Measurements from ENCODE around the gene TNFRSF17. TPM values are rescaled to one million over a fixed set of nuclear protein-coding genes. Genes with fewer than 3 reads are reported as not detected.

The TNFRSF17 gene
- polyA plus RNA-seq, 3 donors: 0.26 TPM; not detected in 2

DNA sequence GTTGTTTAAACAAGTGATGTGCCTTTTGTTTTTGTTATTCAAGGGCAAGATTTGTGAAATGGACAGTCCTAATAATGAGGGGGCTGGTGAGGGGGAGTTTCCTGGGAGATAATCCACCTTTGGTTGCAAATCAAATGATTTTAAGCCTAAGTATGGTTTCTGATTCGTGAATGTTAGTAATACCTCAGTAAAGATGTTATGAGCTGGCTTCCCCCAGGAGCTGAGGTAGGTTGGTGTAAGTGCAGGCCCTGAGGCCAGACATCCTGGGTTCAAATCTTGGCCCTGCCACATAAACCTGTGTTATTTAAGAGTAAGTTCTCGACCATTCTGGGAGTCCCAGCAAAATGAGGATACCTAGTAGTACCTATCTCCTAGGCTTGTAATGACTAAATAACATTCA lies 13.1 kb downstream of the TNFRSF17 start:
- H3K9ac ChIP-seq (ENCODE audit: insufficient read depth, low read length, poor library complexity, severe bottlenecking): peak overlapping the region; percentile 91
- peak overlapping the region in 1 of 3 experiments; percentile 92 for H3K4me3 ChIP-seq (replicated peaks in 1 of 3; ENCODE audit: low read depth in 2 of 3, low read length in 3 of 3)
- H3K36me3 Mint-ChIP-seq: peaks cover 10 to 22% of the 10 kb centered on the region in 2 donors
- TF ChIP-seq, protein P1, sequence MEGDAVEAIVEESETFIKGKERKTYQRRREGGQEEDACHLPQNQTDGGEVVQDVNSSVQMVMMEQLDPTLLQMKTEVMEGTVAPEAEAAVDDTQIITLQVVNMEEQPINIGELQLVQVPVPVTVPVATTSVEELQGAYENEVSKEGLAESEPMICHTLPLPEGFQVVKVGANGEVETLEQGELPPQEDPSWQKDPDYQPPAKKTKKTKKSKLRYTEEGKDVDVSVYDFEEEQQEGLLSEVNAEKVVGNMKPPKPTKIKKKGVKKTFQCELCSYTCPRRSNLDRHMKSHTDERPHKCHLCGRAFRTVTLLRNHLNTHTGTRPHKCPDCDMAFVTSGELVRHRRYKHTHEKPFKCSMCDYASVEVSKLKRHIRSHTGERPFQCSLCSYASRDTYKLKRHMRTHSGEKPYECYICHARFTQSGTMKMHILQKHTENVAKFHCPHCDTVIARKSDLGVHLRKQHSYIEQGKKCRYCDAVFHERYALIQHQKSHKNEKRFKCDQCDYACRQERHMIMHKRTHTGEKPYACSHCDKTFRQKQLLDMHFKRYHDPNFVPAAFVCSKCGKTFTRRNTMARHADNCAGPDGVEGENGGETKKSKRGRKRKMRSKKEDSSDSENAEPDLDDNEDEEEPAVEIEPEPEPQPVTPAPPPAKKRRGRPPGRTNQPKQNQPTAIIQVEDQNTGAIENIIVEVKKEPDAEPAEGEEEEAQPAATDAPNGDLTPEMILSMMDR (IDR thresholded peaks at IDR 0.05): no peak
- peak overlapping the region in 1 of 2 donors; percentile 93 for H3K27ac ChIP-seq (ENCODE audit: low read depth in 1 of 2, low read length in 2 of 2)
- no peaks in the 10 kb centered on the region for H3K9me3 Mint-ChIP-seq
- peak overlapping the region in 3 of 7 donors; percentile 72 to 94 (median 93) for H3K27ac Mint-ChIP-seq
- peaks cover 75% of the 10 kb centered on the region for H3K79me2 ChIP-seq (ENCODE audit: insufficient read depth, low read length)
- peaks cover 0 to 2% (median 0%) of the 10 kb centered on the region in 3 donors for H3K27me3 Mint-ChIP-seq (ENCODE audit: low read depth in 3 of 3)
- no peak for DNase-seq
- peaks cover 60% of the 10 kb centered on the region for H4K20me1 ChIP-seq (ENCODE audit: insufficient read depth, low read length)
- no peaks in the 10 kb centered on the region for H3K27me3 ChIP-seq (ENCODE audit: control insufficient read depth in 2 of 2, insufficient read depth in 2 of 2, low read length in 2 of 2)
- no peaks in the 10 kb centered on the region for H3K9me3 ChIP-seq (replicated peaks in 1 of 2; ENCODE audit: control insufficient read depth in 1 of 2, insufficient read depth in 1 of 2, low read length in 2 of 2)
- H3K4me1 Mint-ChIP-seq: peaks cover 40% of the 10 kb centered on the region
- peaks cover 0 to 4% of the 10 kb centered on the region in 2 donors for H3K36me3 ChIP-seq (replicated peaks in 1 of 2; ENCODE audit: control insufficient read depth in 1 of 2, insufficient read depth in 2 of 2, low read length in 2 of 2)
- H3K4me1 ChIP-seq (ENCODE audit: control insufficient read depth in 1 of 2, insufficient read depth in 2 of 2, low read length in 2 of 2): peaks cover 23 to 27% of the 10 kb centered on the region in 2 donors
- WGBS (ENCODE audit: insufficient coverage): 100% methylated on average over 1 of the region's 2 CpGs
- intact Hi-C loops (cut with micrococcal nuclease): loop anchor here (5.0 to 10.0 kb wide), 3 partner anchors 34 to 89 kb away; no protein-coding TSS in a partner anchor
- peak overlapping the region; percentile 95 for H3K4me2 ChIP-seq (replicated peaks; ENCODE audit: extremely low read depth, low read length, poor library complexity, severe bottlenecking)
- no peak overlapping the region for H2AFZ ChIP-seq (ENCODE audit: insufficient read depth, low read depth, low read length, poor library complexity, severe bottlenecking)
- peak overlapping the region; percentile 97 to 98 for H3K4me3 Mint-ChIP-seq

DNA sequence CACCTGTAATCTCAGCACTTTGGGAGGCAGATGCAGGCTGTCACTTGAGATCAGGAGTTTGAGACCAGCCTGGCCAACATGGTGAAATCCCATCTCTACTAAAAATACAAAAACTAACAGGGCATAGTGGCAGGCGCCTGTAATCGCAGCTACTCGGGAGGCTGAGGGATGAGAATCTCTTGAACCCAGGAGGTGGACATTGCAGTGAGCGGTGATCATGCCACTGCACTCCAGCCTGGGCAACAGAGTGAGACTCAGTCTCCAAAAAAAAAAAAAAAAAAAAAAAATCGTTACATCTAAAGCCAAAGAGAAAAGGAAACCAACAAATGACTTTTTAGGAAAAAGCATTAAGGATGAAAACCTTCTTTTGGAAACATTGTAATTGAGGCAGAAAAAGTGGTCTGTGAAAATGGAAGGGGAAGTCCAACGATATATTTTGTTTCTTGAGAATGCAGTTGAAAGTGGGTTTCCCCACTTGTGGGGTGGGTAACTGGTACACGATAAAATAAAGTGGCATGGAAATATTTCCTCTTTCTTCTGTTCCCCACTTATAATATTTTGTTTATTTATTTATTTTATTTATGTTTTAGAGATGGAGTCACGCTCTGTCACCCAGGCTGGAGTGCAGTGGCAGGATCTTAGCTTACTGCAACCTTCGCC lies 14.1 kb downstream of the TNFRSF17 start:
- WGBS (ENCODE audit: insufficient coverage): 100% methylated on average over 2 of the region's 9 CpGs
- H3K36me3 Mint-ChIP-seq: peaks cover 8 to 18% of the 10 kb centered on the region in 2 donors
- H3K4me1 Mint-ChIP-seq: peaks cover 40% of the 10 kb centered on the region
- H3K9ac ChIP-seq (ENCODE audit: insufficient read depth, low read length, poor library complexity, severe bottlenecking): no peak overlapping the region
- peaks cover 23 to 27% of the 10 kb centered on the region in 2 donors for H3K4me1 ChIP-seq (ENCODE audit: control insufficient read depth in 1 of 2, insufficient read depth in 2 of 2, low read length in 2 of 2)
- no peak overlapping the region for H2AFZ ChIP-seq (ENCODE audit: insufficient read depth, low read depth, low read length, poor library complexity, severe bottlenecking)
- no peak overlapping the region for H3K4me3 ChIP-seq (replicated peaks in 1 of 3; ENCODE audit: low read depth in 2 of 3, low read length in 3 of 3)
- H3K4me2 ChIP-seq (replicated peaks; ENCODE audit: extremely low read depth, low read length, poor library complexity, severe bottlenecking): no peak overlapping the region
- H3K36me3 ChIP-seq (replicated peaks in 1 of 2; ENCODE audit: control insufficient read depth in 1 of 2, insufficient read depth in 2 of 2, low read length in 2 of 2): peaks cover 2 to 13% of the 10 kb centered on the region in 2 donors
- intact Hi-C loops (cut with micrococcal nuclease): loop anchor here (5.0 to 10.0 kb wide), 3 partner anchors 33 to 88 kb away; no protein-coding TSS in a partner anchor
- no peak overlapping the region for H3K27ac ChIP-seq (ENCODE audit: low read depth in 1 of 2, low read length in 2 of 2)
- no peaks in the 10 kb centered on the region for H3K27me3 ChIP-seq (ENCODE audit: control insufficient read depth in 2 of 2, insufficient read depth in 2 of 2, low read length in 2 of 2)
- peaks cover 86% of the 10 kb centered on the region for H3K79me2 ChIP-seq (ENCODE audit: insufficient read depth, low read length)
- no peak for DNase-seq
- H3K4me3 Mint-ChIP-seq: no peak overlapping the region
- peaks cover 70% of the 10 kb centered on the region for H4K20me1 ChIP-seq (ENCODE audit: insufficient read depth, low read length)
- no peaks in the 10 kb centered on the region for H3K9me3 ChIP-seq (replicated peaks in 1 of 2; ENCODE audit: control insufficient read depth in 1 of 2, insufficient read depth in 1 of 2, low read length in 2 of 2)
- no peak overlapping the region for H3K27ac Mint-ChIP-seq
- peaks cover 0 to 2% (median 0%) of the 10 kb centered on the region in 3 donors for H3K27me3 Mint-ChIP-seq (ENCODE audit: low read depth in 3 of 3)
- TF ChIP-seq, protein P1 (IDR thresholded peaks at IDR 0.05): no peak
- H3K9me3 Mint-ChIP-seq: no peaks in the 10 kb centered on the region

Data from CD14-positive monocyte (primary cell).